ENCODE results near the gene LPA. TPM values are rescaled to one million over a fixed set of nuclear protein-coding genes. Genes with fewer than 3 reads are reported as not detected.
"Not testable (repeated sequence)": the region's sequence is repeated elsewhere in the genome, so short reads cannot be mapped to it uniquely, and the experiment has no call there.

The LPA gene
- total RNA-seq, 4 donors from 2014 or later: 0.48 to 0.55 TPM; not detected in 2

DNA sequence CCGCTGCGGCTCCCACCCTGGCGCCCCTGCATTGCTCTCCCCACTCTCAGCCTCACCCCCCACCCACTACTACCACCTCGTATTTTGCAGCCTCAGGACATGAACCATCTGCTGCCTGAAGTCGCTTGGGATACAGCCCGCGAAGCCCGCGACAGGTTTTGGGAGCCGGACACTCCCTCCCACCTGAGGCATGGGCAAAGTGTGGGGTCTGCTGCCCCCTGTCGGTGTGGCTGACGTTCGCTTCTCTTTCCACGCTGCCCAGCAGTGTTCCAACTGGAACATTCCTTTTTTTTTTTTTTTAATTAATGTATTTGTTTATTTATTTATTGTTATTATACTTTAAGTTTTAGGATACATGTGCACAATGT lies 15.3 kb upstream of the LPA start:
- H3K36me3 ChIP-seq: no peaks in the 10 kb centered on the region
- no peaks in the 10 kb centered on the region for H3K9me3 ChIP-seq
- no peak overlapping the region for H3K4me3 ChIP-seq
- H3K27me3 ChIP-seq: peaks cover 7% of the 10 kb centered on the region
- in situ Hi-C loops (cut with MboI; ENCODE audit: low pct_ligation_motif_present in 1 of 4, low pct_unique_long_range_greater_than_20kb in 1 of 4, low sequenced_read_pairs in 3 of 4): no loop called here
- TF ChIP-seq POLR2AphosphoS5 (IDR thresholded peaks at IDR 0.05): no peak
- no peak for TF ChIP-seq EP300 (IDR thresholded peaks at IDR 0.05; ENCODE audit: low read depth)
- TF ChIP-seq, protein P1, sequence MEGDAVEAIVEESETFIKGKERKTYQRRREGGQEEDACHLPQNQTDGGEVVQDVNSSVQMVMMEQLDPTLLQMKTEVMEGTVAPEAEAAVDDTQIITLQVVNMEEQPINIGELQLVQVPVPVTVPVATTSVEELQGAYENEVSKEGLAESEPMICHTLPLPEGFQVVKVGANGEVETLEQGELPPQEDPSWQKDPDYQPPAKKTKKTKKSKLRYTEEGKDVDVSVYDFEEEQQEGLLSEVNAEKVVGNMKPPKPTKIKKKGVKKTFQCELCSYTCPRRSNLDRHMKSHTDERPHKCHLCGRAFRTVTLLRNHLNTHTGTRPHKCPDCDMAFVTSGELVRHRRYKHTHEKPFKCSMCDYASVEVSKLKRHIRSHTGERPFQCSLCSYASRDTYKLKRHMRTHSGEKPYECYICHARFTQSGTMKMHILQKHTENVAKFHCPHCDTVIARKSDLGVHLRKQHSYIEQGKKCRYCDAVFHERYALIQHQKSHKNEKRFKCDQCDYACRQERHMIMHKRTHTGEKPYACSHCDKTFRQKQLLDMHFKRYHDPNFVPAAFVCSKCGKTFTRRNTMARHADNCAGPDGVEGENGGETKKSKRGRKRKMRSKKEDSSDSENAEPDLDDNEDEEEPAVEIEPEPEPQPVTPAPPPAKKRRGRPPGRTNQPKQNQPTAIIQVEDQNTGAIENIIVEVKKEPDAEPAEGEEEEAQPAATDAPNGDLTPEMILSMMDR (IDR thresholded peaks at IDR 0.05): no peak
- no peak for TF ChIP-seq POLR2A (IDR thresholded peaks at IDR 0.05)
- no peaks in the 10 kb centered on the region for H3K4me1 ChIP-seq
- no peak for DNase-seq
- 35 to 55% methylated on average over 4 to 13 of the region's 14 CpGs for WGBS, 2 donors (ENCODE audit: low coverage in 1 of 2)
- intact Hi-C loops (cut with DNase I; ENCODE audit: low total_unique reads): no loop called here
- no peak overlapping the region for H3K27ac ChIP-seq

DNA sequence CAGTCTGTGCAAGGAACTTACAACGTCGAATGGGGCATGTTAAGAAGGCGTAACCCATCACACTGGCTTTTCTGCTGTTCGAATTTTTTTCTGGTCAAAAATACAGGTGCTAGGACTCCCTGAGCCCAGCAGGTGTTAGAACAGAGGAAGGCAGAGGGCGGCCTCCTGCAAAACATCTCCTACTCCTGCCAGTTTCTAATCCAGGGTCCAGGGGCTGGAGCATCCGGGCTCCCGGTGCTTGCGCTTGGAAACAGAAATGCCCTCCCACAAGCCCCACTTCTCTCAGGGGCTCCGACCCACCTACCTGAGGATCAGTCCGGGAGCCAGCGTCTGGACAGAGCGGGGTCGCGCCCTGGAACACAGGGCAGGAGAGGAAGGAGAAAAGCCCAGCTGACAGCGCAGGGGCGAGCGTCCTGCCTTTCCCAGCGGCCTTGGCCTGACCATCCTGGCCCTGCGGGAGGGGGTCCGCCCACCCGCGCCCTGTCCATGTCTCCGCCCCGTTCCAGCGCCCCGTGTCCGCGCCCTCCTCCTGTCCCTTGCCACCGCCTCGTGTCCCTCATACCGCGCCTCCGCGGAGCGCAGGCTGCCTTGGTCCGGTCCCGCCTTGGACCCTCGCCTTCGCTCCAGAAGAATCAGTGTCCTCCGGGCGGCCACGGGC lies 14.8 kb upstream of the LPA start:
- Histone ChIP-seq H3K27me3 (peaks cover 7% of the 10 kb centered on the region), H3K9me3 (no peaks in the 10 kb centered on the region), H3K27ac (no peak overlapping the region), H3K4me1 (no peaks in the 10 kb centered on the region), H3K36me3 (no peaks in the 10 kb centered on the region), H3K4me3 (no peak overlapping the region)
- WGBS, 2 donors (ENCODE audit: low coverage in 1 of 2): 29% methylated on average over 35 of the region's 42 CpGs; no CpG with 5 or more reads in 1 of the 2 donors
- TF ChIP-seq POLR2AphosphoS5 (IDR thresholded peaks at IDR 0.05) (no peak), EP300 (IDR thresholded peaks at IDR 0.05; ENCODE audit: low read depth) (no peak), POLR2A (IDR thresholded peaks at IDR 0.05) (no peak)
- TF ChIP-seq, protein P1 (IDR thresholded peaks at IDR 0.05): no peak
- DNase-seq: no peak
- in situ Hi-C loops (cut with MboI; ENCODE audit: low pct_ligation_motif_present in 1 of 4, low pct_unique_long_range_greater_than_20kb in 1 of 4, low sequenced_read_pairs in 3 of 4): no loop called here
- intact Hi-C loops (cut with DNase I; ENCODE audit: low total_unique reads): no loop called here

DNA sequence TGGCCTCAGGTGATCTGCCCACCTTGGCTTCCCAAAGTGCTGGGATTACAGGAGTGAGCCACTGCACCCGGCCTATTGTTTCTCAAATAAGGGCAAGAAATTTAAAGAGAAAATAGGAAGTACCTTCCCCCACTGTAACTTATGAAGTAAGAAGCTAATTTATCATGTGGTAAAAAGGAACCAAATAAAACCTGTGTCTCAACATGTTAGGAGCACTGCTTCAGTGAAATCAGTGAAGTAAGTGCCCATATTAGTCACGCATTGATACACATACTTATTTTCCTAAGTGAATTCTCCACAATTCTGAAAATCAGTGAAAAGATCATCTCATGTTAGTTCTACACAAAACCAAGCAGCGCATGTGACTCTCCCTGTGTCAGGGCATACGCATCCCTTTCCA lies 14.2 kb upstream of the LPA start:
- WGBS, 2 donors (ENCODE audit: low coverage in 1 of 2): 74 to 76% methylated on average over 3 to 4 of the region's 4 CpGs
- in situ Hi-C loops (cut with MboI; ENCODE audit: low pct_ligation_motif_present in 1 of 4, low pct_unique_long_range_greater_than_20kb in 1 of 4, low sequenced_read_pairs in 3 of 4): no loop called here
- TF ChIP-seq POLR2A (IDR thresholded peaks at IDR 0.05): no peak
- no peak for TF ChIP-seq EP300 (IDR thresholded peaks at IDR 0.05; ENCODE audit: low read depth)
- TF ChIP-seq, protein P1 (IDR thresholded peaks at IDR 0.05): no peak
- intact Hi-C loops (cut with DNase I; ENCODE audit: low total_unique reads): no loop called here
- H3K4me3 ChIP-seq: no peak overlapping the region
- H3K27me3 ChIP-seq: peaks cover 7% of the 10 kb centered on the region
- no peak for DNase-seq
- H3K36me3 ChIP-seq: no peaks in the 10 kb centered on the region
- peaks cover 0 to 1% of the 10 kb centered on the region in 2 donors for H3K9me3 ChIP-seq
- no peaks in the 10 kb centered on the region for H3K4me1 ChIP-seq
- no peak overlapping the region for H3K27ac ChIP-seq

DNA sequence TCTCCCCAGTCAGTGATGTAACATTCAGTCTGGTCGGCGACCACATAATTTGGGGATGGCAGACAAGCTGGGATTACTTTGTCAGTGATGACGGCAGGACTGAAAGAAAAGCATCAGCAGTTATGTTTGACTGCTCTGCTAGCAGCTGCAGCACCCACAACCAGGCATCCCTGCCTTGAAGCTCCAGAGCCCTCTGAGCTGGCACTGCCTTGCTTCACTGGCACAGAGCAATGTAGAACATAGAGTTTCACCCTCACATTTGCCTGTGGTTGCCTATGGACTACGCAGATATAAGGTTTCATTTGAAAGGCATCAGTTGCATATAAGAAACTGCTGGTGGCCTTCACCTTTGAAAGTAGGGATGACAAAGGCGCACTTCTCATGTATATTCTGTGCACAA lies 12.3 kb upstream of the LPA start:
- H3K4me3 ChIP-seq; H3K4me1 ChIP-seq; H3K27me3 ChIP-seq; intact Hi-C loops (cut with DNase I; ENCODE audit: low total_unique reads); H3K9me3 ChIP-seq; DNase-seq; H3K27ac ChIP-seq; in situ Hi-C loops (cut with MboI; ENCODE audit: low pct_ligation_motif_present in 1 of 4, low pct_unique_long_range_greater_than_20kb in 1 of 4, low sequenced_read_pairs in 3 of 4); H3K36me3 ChIP-seq: not testable (repeated sequence)
- WGBS, 2 donors (ENCODE audit: low coverage in 1 of 2): 76% methylated on average over 5 of the region's 5 CpGs; no CpG with 5 or more reads in 1 of the 2 donors

DNA sequence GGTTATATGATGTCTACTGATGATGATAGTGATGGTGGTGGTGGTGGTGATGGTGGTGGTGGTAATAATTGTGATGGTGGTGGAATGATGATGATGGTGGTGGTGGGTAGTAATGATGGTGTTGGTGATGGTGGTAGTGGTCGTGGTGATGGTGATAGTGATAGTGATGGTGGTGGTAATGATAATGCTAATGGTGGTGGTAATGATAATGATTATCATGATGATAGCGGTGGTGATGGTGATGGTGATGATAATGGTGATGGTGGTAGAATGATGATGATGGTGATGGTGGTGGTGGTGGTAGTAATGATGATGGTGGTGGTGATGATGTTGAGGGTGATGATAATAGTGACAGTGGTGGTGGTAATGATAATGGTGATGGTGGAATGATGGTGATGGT lies 4.5 kb upstream of the LPA start:
- 64 to 68% methylated on average over 2 of the region's 2 CpGs for WGBS, 2 donors (ENCODE audit: low coverage in 1 of 2)
- in situ Hi-C loops (cut with MboI; ENCODE audit: low pct_ligation_motif_present in 1 of 4, low pct_unique_long_range_greater_than_20kb in 1 of 4, low sequenced_read_pairs in 3 of 4): no loop called here

More for the DNA sequence above, 4.5 kb upstream of the LPA start:
- Histone ChIP-seq H3K9me3 (peaks cover 0 to 6% of the 10 kb centered on the region in 2 donors), H3K27ac (no peak overlapping the region), H3K4me1 (no peaks in the 10 kb centered on the region), H3K27me3 (no peaks in the 10 kb centered on the region), H3K36me3 (no peaks in the 10 kb centered on the region), H3K4me3 (no peak overlapping the region)
- intact Hi-C loops (cut with DNase I; ENCODE audit: low total_unique reads): no loop called here
- no peak for TF ChIP-seq EP300 (IDR thresholded peaks at IDR 0.05; ENCODE audit: low read depth)
- TF ChIP-seq, protein P1 (IDR thresholded peaks at IDR 0.05): no peak
- TF ChIP-seq POLR2AphosphoS5 (IDR thresholded peaks at IDR 0.05): no peak
- no peak for TF ChIP-seq POLR2A (IDR thresholded peaks at IDR 0.05)
- DNase-seq: no peak
